ENCODE data around the gene CYRIA.

The CYRIA gene

GRCh38 chr2:16674154-16674553 is 8.5 kb upstream of the CYRIA start:
- no peak overlapping the region for H3K4me3 ChIP-seq (ENCODE audit: low read depth, low read length)
- DNase-seq (ENCODE audit: low read depth), result no peak

GRCh38 chr2:16671760-16672159 is 6.1 kb upstream of the CYRIA start:
- H3K4me3 ChIP-seq (ENCODE audit: low read depth, low read length), result no peak overlapping the region
- DNase-seq (ENCODE audit: low read depth), result no peak

- DNase-seq (ENCODE audit: low read depth), result no peak
- no peak overlapping the region for H3K4me3 ChIP-seq (ENCODE audit: low read depth, low read length)
These were observed 3.8 kb upstream of the CYRIA start for GRCh38 chr2:16669388-16669787.

DNA sequence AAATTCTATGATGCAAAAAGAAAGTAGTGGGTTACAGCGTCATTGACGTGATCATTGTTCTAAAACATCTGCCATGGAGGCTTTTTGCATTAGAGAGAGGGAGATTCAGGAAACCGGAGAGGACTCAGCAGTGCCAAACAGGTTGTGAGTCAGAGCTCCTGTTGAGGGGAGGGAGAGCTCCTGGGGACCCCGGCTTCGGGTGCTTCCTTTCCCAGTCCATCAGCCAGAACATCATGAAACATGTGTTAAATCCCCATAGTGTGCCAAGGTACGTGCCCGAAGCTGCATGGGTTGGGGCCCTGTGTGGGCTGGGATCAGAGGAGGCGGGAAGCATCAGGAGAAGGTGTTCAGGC is 791 bp upstream of the CYRIA start:
- peak; percentile 56 for DNase-seq (ENCODE audit: low read depth)
- peak overlapping the region; percentile 51 for H3K4me3 ChIP-seq (ENCODE audit: low read depth, low read length)

DNA sequence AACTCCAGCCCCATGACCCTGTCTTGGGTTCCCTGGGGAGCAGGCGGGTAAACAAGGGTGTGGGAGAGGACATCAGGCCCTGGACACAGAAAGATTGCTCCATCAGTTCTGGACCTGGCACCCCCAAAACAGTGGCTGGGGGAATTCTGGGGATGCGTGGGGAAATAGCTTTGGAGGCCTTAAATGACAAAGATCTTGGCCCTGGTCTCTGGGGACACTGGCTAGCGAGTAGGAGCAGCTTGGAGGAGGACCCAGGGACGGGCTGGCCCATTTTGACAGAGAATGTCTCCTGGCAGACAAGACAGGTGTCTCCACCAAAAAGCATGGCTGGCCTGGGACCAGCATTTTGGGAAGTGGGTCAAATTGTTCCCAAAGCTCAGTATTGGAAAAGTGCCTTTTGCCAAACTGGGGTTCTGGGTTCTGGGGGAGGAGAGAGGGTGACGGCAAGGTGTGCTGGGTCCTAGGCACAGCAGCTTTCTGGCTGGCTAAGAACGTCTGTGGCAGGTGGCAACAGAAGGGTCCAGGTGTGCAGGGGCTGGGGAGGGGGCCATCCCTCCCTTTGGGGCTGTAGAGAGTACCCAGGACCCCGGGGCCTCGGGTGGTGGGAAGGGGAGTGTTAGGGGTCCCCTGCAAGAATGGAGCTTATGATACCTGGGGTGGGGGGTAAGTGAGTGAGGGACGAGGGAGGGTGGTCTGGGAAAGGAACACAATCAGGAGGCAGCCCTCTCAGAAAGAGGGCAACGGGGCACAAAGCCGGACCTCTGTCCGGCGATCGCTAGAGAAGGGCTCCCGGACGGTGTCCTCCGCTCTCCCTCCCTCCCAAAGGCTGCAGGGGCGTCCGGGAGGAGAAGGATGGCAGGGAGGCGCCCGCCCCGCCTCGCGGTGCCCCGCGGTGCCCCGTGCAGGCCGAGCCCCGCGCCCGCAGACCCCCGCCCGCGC is 556 bp downstream of the CYRIA start:
- no peak for DNase-seq (ENCODE audit: low read depth)

DNA sequence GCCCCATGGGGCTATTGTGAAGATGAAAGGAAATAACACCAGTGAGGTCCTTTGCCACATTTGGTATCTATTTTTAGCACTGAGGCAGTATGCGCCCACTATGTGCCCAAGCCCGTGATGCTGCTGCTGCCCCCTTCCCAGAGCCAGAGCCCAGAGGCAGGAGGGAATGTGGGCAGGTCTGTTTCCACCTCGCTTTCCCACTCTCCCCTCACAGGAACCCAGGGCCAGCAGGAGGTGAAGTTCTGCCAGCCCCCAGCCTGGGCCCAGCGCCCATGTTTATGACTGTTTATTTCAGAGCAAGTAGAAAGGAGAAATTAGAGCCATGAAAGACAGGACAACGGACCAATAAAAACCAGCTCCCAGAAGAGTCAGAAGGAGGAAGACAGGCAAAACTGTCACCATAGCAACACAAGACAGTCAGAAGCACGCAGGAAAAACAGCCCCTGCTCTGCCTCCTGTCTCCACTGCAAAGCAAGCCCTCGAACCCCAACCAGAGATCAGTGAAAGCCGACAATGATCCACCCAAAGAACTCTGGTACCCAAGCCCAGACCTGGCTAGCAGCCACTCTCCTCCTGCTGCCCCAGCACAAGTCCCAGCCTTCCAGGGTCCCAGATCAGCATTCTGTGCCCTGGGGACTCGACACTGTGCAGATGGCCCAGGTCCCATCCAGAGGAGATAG is 1.4 kb downstream of the CYRIA start:
- DNase-seq (ENCODE audit: low read depth), result no peak
- H3K4me3 ChIP-seq (ENCODE audit: low read depth, low read length), result no peak overlapping the region

More for the DNA sequence above, 556 bp downstream of the CYRIA start:
- peak overlapping the region; percentile 57 for H3K4me3 ChIP-seq (ENCODE audit: low read depth, low read length)

- DNase-seq (ENCODE audit: low read depth), result no peak
- H3K4me3 ChIP-seq (ENCODE audit: low read depth, low read length), result no peak overlapping the region
These were observed 2.3 kb downstream of the CYRIA start for GRCh38 chr2:16663121-16663905.

DNA sequence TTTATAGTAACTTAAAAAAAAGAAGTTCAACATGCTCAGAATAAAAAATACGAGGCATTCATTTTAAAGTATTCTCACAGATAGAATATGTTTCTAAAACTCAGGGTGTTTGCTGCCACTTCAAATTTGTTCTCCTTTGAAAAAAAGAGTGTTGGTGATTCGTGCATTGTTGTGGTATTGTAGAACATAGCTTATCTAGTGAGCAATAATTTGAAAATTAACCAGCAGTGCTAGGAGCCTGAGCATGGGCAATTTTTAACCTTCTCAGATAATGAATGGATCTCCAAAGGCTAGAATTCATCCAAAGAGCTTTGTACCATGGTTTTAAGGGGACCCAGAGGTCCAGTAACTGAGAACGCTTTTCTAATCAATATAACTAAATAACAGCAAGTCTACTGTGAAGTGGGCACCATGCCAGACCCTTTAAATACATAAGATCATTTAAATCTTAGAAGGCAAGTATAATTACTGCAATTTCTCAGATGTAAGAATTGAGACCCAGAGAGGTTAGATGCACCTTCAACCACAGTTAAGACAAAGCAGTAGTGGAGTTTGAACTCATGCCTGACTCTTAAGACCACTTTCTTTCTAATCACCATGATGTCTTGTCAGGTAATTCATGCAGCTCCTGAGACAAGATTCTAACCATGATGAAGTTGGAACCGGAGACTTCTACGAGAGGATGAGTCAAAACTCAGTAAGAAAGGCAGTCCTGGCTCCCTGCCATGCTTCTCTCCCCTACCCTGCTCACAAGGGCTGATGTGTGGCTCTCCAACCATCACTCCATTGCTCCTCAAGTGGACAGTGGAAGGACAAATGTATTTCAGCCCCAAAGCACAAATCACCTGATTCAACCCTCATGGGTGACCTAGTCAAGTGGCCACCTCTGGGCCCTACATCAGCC is 3.4 kb downstream of the CYRIA start:
- DNase-seq (ENCODE audit: low read depth), result no peak
- no peak overlapping the region for H3K4me3 ChIP-seq (ENCODE audit: low read depth, low read length)

- no peak for DNase-seq (ENCODE audit: low read depth)
These were observed 4.1 kb downstream of the CYRIA start for GRCh38 chr2:16661526-16661925.

DNA sequence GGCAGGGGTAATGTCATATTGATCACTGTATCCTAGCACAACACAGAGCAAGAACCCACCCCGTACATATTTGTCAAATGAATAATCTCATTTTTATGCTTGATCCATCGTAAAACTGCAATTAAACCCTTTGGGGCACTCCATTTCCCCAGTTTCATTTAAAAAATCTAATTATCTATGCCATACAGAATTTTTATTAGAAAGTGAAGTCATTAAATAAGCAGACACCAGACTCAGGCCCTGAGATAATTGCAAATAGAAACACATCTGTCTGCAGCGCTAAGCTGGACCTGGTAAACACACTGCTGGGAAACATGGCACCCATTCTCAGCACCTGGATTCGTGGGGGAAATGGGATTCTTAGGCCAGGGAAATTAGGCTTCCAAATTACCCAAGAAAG is 5.1 kb downstream of the CYRIA start:
- H3K4me3 ChIP-seq (ENCODE audit: low read depth, low read length), result no peak overlapping the region
- no peak for DNase-seq (ENCODE audit: low read depth)

More at GRCh38 chr2:16661526-16661925, 4.1 kb downstream of the CYRIA start:
- no peak overlapping the region for H3K4me3 ChIP-seq (ENCODE audit: low read depth, low read length)

DNA sequence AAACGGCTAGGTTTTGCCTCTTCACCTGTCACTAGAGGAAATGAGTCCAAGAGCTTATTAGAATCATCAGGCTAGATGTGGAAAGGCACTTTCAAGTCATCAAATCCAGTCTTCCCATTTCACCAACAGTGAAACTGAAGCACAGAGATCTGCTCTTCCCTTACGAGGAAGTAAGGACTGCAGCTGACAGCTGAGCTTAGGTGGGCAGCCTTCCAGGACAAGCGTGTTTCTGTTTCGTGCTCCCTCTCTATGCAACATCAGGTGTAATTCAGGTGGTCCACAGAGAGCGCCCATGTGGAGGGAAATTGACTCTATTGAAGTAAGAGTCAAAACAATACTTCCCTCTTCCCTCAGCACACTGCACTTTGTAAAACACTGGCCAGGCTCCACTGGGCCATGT is 5.5 kb downstream of the CYRIA start:
- DNase-seq (ENCODE audit: low read depth), result no peak
- H3K4me3 ChIP-seq (ENCODE audit: low read depth, low read length), result no peak overlapping the region

GRCh38 chr2:16658076-16658739 is 7.4 kb downstream of the CYRIA start:
- no peak for DNase-seq (ENCODE audit: low read depth)
- H3K4me3 ChIP-seq (ENCODE audit: low read depth, low read length), result no peak overlapping the region

GRCh38 chr2:16657671-16658070 is 8.0 kb downstream of the CYRIA start:
- no peak for DNase-seq (ENCODE audit: low read depth)
- H3K4me3 ChIP-seq (ENCODE audit: low read depth, low read length), result no peak overlapping the region

DNA sequence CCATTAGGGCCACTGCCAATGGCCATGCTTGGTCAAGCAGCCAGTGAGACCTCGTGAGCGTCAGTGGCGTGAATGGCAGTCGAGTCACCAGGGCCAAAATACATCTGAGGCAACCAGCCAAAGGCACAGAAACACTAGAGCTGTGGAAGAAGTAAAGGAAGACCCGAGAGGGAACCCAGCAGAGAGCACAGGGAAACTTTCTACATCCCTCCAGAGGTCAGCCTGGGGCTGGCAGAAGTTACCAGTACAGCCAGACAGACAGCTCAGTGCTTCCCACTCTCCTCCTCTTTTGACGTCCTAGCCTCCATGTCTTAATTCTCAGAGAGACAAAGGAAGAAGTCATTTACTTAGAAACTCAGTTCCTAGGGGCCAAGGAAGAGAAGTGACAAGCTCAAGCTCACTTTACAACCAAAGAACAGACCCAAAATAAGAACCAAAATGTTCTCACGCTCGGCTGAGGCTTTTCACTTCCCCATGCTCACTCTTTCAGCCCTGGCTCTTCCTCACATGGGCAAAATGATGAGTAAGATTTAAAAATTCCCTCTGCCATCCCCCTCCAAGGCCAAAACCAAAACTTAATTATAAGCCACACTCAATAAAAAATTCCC is 8.7 kb downstream of the CYRIA start:
- DNase-seq (ENCODE audit: low read depth), result no peak
- no peak overlapping the region for H3K4me3 ChIP-seq (ENCODE audit: low read depth, low read length)

- DNase-seq (ENCODE audit: low read depth), result no peak
- no peak overlapping the region for H3K4me3 ChIP-seq (ENCODE audit: low read depth, low read length)
These were observed 9.6 kb downstream of the CYRIA start for GRCh38 chr2:16655905-16656642.

DNA sequence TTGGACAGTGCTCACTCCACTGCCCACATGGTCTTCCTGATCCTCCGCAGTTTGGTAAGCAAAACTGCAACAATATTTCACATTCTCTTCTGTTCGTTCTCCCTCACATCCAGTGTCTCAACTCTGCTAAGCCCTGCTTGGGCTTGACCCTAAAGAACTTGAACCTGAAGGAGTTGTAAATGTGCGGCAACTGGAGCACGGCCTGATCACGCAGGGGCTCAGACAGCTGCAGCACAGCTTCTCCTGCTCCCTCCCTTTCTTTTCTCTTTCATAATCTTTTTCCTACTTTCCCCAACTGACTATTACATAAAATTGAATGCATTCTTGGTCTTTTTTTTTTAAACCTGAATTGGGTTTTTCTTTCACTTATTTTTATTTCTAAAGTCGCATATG is 10.2 kb downstream of the CYRIA start:
- DNase-seq (ENCODE audit: low read depth), result no peak
- no peak overlapping the region for H3K4me3 ChIP-seq (ENCODE audit: low read depth, low read length)

GRCh38 chr2:16654833-16655444 is 10.7 kb downstream of the CYRIA start:
- DNase-seq (ENCODE audit: low read depth), result no peak
- H3K4me3 ChIP-seq (ENCODE audit: low read depth, low read length), result no peak overlapping the region

Measured in skeletal muscle cell (primary cell).